DOHH2 (cell line): ENCODE measurements around the gene ZNF79.

Experiments used
- H3F3A ChIP-seq: fragments of 200-600 bp; sonication (generic), shearing (Covaris generic); 2 replicates; pipeline ENCODE4 v1.6.0; 2016; ENCODE audit warnings: antibody characterized with exemption, mild to moderate bottlenecking; ENCODE audit not compliant: control insufficient read depth, insufficient read depth
- H3K27ac ChIP-seq: fragments of 200-600 bp; sonication (generic); 2 replicates; pipeline ENCODE4 v1.5.1; 2014; ENCODE audit warnings: low read depth, mild to moderate bottlenecking, low read length, moderate library complexity
- H3K27me3 ChIP-seq: fragments of 200-600 bp; sonication (generic); 2 replicates; pipeline ENCODE4 v1.6.1; 2014; ENCODE audit warnings: mild to moderate bottlenecking, low read length, mixed read lengths; ENCODE audit not compliant: control insufficient read depth
- H3K36me3 ChIP-seq: fragments of 200-600 bp; sonication (generic); 2 replicates; pipeline ENCODE4 v1.6.1; 2014; ENCODE audit warnings: mild to moderate bottlenecking, low read length, moderate library complexity, mixed read lengths; ENCODE audit not compliant: control insufficient read depth
- H3K4me1 ChIP-seq: fragments of 200-600 bp; sonication (generic); 2 replicates; pipeline ENCODE4 v1.6.1; 2014; ENCODE audit warnings: mild to moderate bottlenecking, low read length, mixed read lengths; ENCODE audit not compliant: control insufficient read depth
- H3K4me2 ChIP-seq: fragments of 200-600 bp; sonication (generic); 2 replicates; pipeline ENCODE4 v1.6.0; 2014; ENCODE audit warnings: mild to moderate bottlenecking, low read length, moderate library complexity
- H3K4me3 ChIP-seq: fragments of 200-600 bp; sonication (generic); 2 replicates; pipeline ENCODE4 v1.5.1; 2014; ENCODE audit warnings: mild to moderate bottlenecking, low read length, mixed read lengths
- H3K79me2 ChIP-seq: fragments of 200-600 bp; sonication (generic); 2 replicates; pipeline ENCODE4 v1.6.1; 2014; ENCODE audit warnings: mild to moderate bottlenecking, low read length, mixed read lengths; ENCODE audit not compliant: control insufficient read depth
- H3K9me2 ChIP-seq: fragments of 200-600 bp; sonication (generic); replicated peaks from 2 replicates; pipeline ENCODE4 v1.6.1; 2014; ENCODE audit warnings: mild to moderate bottlenecking, low read length, mixed read lengths; ENCODE audit not compliant: control insufficient read depth
- H3K9me3 ChIP-seq: fragments of 200-600 bp; sonication (generic); 2 replicates; pipeline ENCODE4 v1.6.1; 2014; ENCODE audit warnings: antibody characterized with exemption, low read length, mixed read lengths; ENCODE audit not compliant: control insufficient read depth, insufficient read depth
- H4K20me1 ChIP-seq: fragments of 200-600 bp; sonication (generic); 2 replicates; pipeline ENCODE4 v1.6.0; 2014; ENCODE audit warnings: low read depth, mild to moderate bottlenecking, antibody characterized with exemption, low read length, moderate library complexity; ENCODE audit not compliant: control insufficient read depth, insufficient read depth
- CTCF ChIP-seq: fragments of 200-600 bp; sonication (generic); IDR thresholded peaks from one replicate; pipeline ENCODE4 v1.5.1; 2014; ENCODE audit warnings: antibody characterized with exemption, mild to moderate bottlenecking, low read depth, low read length; ENCODE audit not compliant: poor library complexity, severe bottlenecking
- EZH2phosphoT487 ChIP-seq: fragments of 200-600 bp; sonication (generic); IDR thresholded peaks from 2 replicates; pipeline ENCODE4 v1.6.1; 2017; ENCODE audit warnings: borderline replicate concordance, mild to moderate bottlenecking, antibody characterized with exemption, low read length, moderate library complexity, mixed read lengths

ZNF79 gene

GRCh38 chr9:127404631-127405030 is 19.6 kb upstream of the ZNF79 start:
- TF ChIP-seq EZH2phosphoT487 (no peak), CTCF (no peak)
- no peaks in the 10 kb centered on the region for H4K20me1 ChIP-seq
- H3K79me2 ChIP-seq: no peaks in the 10 kb centered on the region
- H3K4me1 ChIP-seq: no peaks in the 10 kb centered on the region
- no peak overlapping the region for H3K4me3 ChIP-seq
- H3K27ac ChIP-seq: no peak overlapping the region
- no peaks in the 10 kb centered on the region for H3K36me3 ChIP-seq
- H3K4me2 ChIP-seq: no peak overlapping the region
- H3K9me2 ChIP-seq: no peaks in the 10 kb centered on the region
- H3F3A ChIP-seq: no peaks in the 10 kb centered on the region
- H3K9me3 ChIP-seq: no peaks in the 10 kb centered on the region
- H3K27me3 ChIP-seq: no peaks in the 10 kb centered on the region

- no peak for TF ChIP-seq CTCF
- TF ChIP-seq EZH2phosphoT487: no peak
- no peaks in the 10 kb centered on the region for H3K79me2 ChIP-seq
- no peaks in the 10 kb centered on the region for H4K20me1 ChIP-seq
- H3K9me2 ChIP-seq: no peaks in the 10 kb centered on the region
- no peak overlapping the region for H3K4me2 ChIP-seq
- H3K36me3 ChIP-seq: no peaks in the 10 kb centered on the region
- no peaks in the 10 kb centered on the region for H3K4me1 ChIP-seq
- H3F3A ChIP-seq: no peaks in the 10 kb centered on the region
- H3K4me3 ChIP-seq: no peak overlapping the region
- no peaks in the 10 kb centered on the region for H3K9me3 ChIP-seq
- H3K27me3 ChIP-seq: no peaks in the 10 kb centered on the region
- H3K27ac ChIP-seq: no peak overlapping the region
These were observed 18.6 kb upstream of the ZNF79 start for GRCh38 chr9:127405344-127406125.

GRCh38 chr9:127406799-127407491 is 17.2 kb upstream of the ZNF79 start:
- Histone ChIP-seq H3K27me3 (no peaks in the 10 kb centered on the region), H3K4me2 (no peak overlapping the region), H3K9me3 (no peaks in the 10 kb centered on the region), H3F3A (peaks cover 3% of the 10 kb centered on the region), H3K36me3 (no peaks in the 10 kb centered on the region), H3K4me1 (peaks cover 6% of the 10 kb centered on the region; the same call in 1 of the 2 replicates), H3K9me2 (no peaks in the 10 kb centered on the region), H3K4me3 (no peak overlapping the region), H4K20me1 (no peaks in the 10 kb centered on the region), H3K79me2 (no peaks in the 10 kb centered on the region), H3K27ac (no peak overlapping the region)
- TF ChIP-seq CTCF: no peak
- no peak for TF ChIP-seq EZH2phosphoT487
